ENCODE data around the gene EPB41. TPM values are rescaled to one million over a fixed set of nuclear protein-coding genes. Genes with fewer than 3 reads are reported as not detected.

The EPB41 gene
- total RNA-seq, 1 experiment from 2014 or later: 14.5 TPM

Small RNA genes lying within 50 kb of the gene (small RNA-seq; reads per million reads assigned to genes)
- not detected for gene RF00017
- not detected for gene RF00019

Other genes with a start within 250 kb of the EPB41 start
- gene GMEB1, start 245.8 kb upstream of the EPB41 start, total RNA-seq (2014; rRNA removed; shearing (Covaris generic)): 7.7 and 9.2 TPM in 2 replicates
- gene YTHDF2, start 177.6 kb upstream of the EPB41 start, total RNA-seq (2014; rRNA removed; shearing (Covaris generic)): 62.7 and 101 TPM in 2 replicates
- gene OPRD1, start 102.4 kb upstream of the EPB41 start, total RNA-seq (2014; rRNA removed; shearing (Covaris generic)): 0.03 and 0.05 TPM in 2 replicates
- gene TMEM200B, start 209.3 kb downstream of the EPB41 start, total RNA-seq (2014; rRNA removed; shearing (Covaris generic)): 0.07 and 0.56 TPM in 2 replicates